Esophagus muscularis mucosa (tissue), 4 donors: Measurements from ENCODE around the gene DHRS12. TPM values are rescaled to one million over a fixed set of nuclear protein-coding genes. Genes with fewer than 3 reads are reported as not detected.

Source experiments
- DNase-seq: peaks from one replicate; pipeline ENCODE4 v3.0.0-alpha.2; 2017; ENCODE audit errors: extremely low spot score
- H3K27ac ChIP-seq, 4 donors: fragments of 200-600 bp; sonication (generic); replicated peaks in 1 of 4; 1 replicate in 3 of 4; 2 replicates in 1 of 4; pipeline ENCODE4 v1.5.1; 2016 to 2019; ENCODE audit warnings: mild to moderate bottlenecking in 1 of 4
- H3K27me3 ChIP-seq, 4 donors: fragments of 200-600 bp; sonication (generic); one replicate each; pipeline versions ENCODE4 v1.5.1 to v1.6.0; 2016 to 2019
- H3K36me3 ChIP-seq, 4 donors: fragments of 200-600 bp; sonication (generic); one replicate each; pipeline ENCODE4 v1.5.1; 2016 to 2019
- H3K4me1 ChIP-seq, 4 donors: fragments of 200-600 bp; sonication (generic); one replicate each; pipeline ENCODE4 v1.5.1; 2016 to 2019
- H3K4me3 ChIP-seq, 4 donors: fragments of 200-600 bp; sonication (generic); 1 replicate in 2 of 4; 2 replicates in 2 of 4; pipeline ENCODE4 v1.5.1; 2016 to 2019; ENCODE audit warnings: mild to moderate bottlenecking in 4 of 4, moderate library complexity in 1 of 4
- H3K9me3 ChIP-seq, 4 donors: fragments of 200-600 bp; sonication (generic); 1 replicate in 3 of 4; 2 replicates in 1 of 4; pipeline ENCODE4 v1.5.1; 2016 to 2019
- EP300 ChIP-seq: sonication (generic); formaldehyde crosslinking; IDR thresholded peaks from one replicate; pipeline ENCODE4 v1.6.1; 2017; ENCODE audit warnings: antibody characterized with exemption
- POLR2A ChIP-seq: fragments of 450-650 bp; IDR thresholded peaks from one replicate; pipeline ENCODE4 v1.6.1; 2017; ENCODE audit warnings: antibody characterized with exemption, moderate library complexity, mild to moderate bottlenecking, low read depth
- POLR2AphosphoS5 ChIP-seq, 2 donors: sonication (generic); formaldehyde crosslinking; IDR thresholded peaks; one replicate each; pipeline ENCODE4 v1.6.1; 2017; ENCODE audit warnings: antibody characterized with exemption in 2 of 2
- WGBS: methylation state at CpG from one replicate; pipeline ENCODE4 v1.1.5; 2018; 5-methylcytosine and 5-hydroxymethylcytosine counted together
- intact Hi-C: fragments of 100-400 bp; cut with DNase I; formaldehyde crosslinking; loops from one replicate; pipeline ENCODE4 v1.15.1; 2023
- total RNA-seq, 4 donors: library from RNA; depleted of rRNA; stranded (reverse); fragments of >200 nt; gene quantifications; one replicate each; pipeline versions ENCODE4 v1.1.0 to v1.2.1, GENCODE V29; 2016
- TF ChIP-seq, protein P1 (sequence below), 3 experiments: fragments of 200-600 bp in 2 of 3; fragments of 450-650 bp in 1 of 3; sonication (generic) in 2 of 3; IDR thresholded peaks; one replicate each; pipeline ENCODE4 v1.5.1; 2017 to 2019; ENCODE audit warnings: antibody characterized with exemption in 3 of 3, mild to moderate bottlenecking in 2 of 3, moderate library complexity in 1 of 3

Gene DHRS12
- total RNA-seq, 4 donors from 2014 or later = 10.3 to 18.6 (median 14.9) TPM

DNA sequence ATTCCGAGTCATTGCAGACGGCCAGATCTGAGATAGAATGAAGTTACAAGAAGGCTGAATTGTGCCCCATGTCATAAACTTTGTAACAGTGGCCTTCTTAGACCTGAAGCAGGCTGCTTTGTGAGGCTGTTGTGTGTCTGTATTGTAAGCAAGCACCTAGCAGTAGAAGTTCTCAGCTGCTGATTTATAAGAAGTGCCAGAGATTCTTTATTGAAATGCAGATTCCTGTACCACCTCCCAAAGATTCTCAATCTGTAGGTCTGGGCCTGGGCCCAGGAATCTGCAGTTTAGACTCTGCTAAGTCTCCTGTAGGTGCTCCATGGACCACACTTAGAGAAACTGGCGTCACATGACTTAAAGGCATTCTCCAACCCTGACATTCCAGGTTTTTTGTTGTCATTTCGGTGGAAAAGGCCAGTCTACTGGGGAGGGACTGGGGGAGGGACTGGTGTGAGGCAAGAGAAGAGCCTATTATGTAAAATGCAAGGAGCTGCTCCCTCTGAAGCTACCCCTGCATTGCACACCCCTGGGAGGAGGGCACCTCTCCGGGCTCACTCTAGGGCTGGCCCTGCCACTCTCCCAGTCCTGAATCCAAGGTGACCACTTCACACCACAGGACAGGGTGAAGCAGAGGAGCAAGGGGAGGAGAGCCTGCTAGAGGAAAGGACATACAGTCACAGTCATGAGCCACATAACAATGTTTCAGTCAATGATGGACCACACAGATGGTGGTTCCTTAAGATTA, 41.8 kb upstream of the DHRS12 start:
- H3K4me3 ChIP-seq = peak overlapping the region in 1 of 4 donors; percentile 8
- WGBS = 76% methylated on average over 4 of the region's 5 CpGs
- H3K27ac ChIP-seq = no peak overlapping the region
- no peaks in the 10 kb centered on the region for H3K9me3 ChIP-seq
- intact Hi-C loops = no loop called here
- no peaks in the 10 kb centered on the region for H3K36me3 ChIP-seq
- peaks cover 0 to under 1% (median 0%) of the 10 kb centered on the region in 4 donors for H3K27me3 ChIP-seq
- no peak for DNase-seq
- TF ChIP-seq POLR2AphosphoS5 (IDR thresholded peaks at IDR 0.05) (no peak), POLR2A (no peak), EP300 (no peak)
- TF ChIP-seq, protein P1, sequence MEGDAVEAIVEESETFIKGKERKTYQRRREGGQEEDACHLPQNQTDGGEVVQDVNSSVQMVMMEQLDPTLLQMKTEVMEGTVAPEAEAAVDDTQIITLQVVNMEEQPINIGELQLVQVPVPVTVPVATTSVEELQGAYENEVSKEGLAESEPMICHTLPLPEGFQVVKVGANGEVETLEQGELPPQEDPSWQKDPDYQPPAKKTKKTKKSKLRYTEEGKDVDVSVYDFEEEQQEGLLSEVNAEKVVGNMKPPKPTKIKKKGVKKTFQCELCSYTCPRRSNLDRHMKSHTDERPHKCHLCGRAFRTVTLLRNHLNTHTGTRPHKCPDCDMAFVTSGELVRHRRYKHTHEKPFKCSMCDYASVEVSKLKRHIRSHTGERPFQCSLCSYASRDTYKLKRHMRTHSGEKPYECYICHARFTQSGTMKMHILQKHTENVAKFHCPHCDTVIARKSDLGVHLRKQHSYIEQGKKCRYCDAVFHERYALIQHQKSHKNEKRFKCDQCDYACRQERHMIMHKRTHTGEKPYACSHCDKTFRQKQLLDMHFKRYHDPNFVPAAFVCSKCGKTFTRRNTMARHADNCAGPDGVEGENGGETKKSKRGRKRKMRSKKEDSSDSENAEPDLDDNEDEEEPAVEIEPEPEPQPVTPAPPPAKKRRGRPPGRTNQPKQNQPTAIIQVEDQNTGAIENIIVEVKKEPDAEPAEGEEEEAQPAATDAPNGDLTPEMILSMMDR (IDR thresholded peaks at IDR 0.05) = no peak
- H3K4me1 ChIP-seq = peaks cover 0 to 14% (median 5%) of the 10 kb centered on the region in 4 donors

DNA sequence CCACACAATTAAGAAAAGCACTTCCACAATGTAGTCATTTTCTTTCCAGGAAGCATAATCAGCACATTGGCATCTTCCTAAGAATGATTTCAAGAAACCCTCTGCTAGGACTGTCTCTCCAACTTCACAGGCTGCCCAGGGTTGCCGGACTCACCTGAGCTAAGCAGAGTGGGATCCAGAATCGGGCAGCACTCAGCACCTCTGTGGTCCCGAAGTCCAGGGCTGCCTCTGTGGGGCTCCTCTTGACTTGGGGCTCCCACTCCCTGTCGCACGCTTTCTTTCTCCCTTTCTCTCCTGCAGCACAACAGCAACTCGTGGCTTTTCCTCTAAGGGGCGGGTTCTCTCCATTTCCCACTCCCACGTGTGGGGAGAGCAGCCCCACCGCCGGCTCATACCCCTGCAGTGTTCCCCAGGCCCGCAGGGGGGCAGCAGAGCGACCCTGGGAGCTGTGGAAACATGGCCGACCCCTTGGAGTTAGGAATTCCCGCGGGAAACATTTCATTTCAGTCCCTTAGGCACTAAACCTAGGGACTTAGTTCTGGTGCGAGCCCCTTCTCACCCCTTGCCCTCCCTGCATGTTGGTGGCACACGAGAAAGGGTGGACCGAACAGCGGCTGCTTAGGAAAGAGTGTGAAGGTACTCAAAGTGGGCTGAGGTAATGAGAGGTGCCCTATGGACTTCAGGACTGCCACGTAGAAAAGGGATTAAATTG, 41.1 kb upstream of the DHRS12 start, which contains the start of gene TMEM272:
Gene TMEM272 (minus strand): TSS at position 316 of the 712 bp plus-strand sequence. CDS start 6,647 bp downstream, outside the sequence.
- Histone ChIP-seq H3K9me3 (no peaks in the 10 kb centered on the region), H3K27me3 (peaks cover 0 to 5% (median 0%) of the 10 kb centered on the region in 4 donors), H3K27ac (no peak within 1 kb of the TSS), H3K4me1 (peaks cover 0 to 14% (median 5%) of the 10 kb centered on the region in 4 donors), H3K36me3 (no peaks in the 10 kb centered on the region), H3K4me3 (peak within 1 kb of the TSS in 3 of 4 donors; percentile 8 to 17 (median 13))
- WGBS = 38% methylated on average over 20 of the region's 20 CpGs
- TF ChIP-seq, protein P1 (IDR thresholded peaks at IDR 0.05) = peak; percentile 59 to 89 (median 69)
- TF ChIP-seq EP300 (no peak), POLR2AphosphoS5 (IDR thresholded peaks at IDR 0.05) (no peak), POLR2A (no peak)
- no peak for DNase-seq
- intact Hi-C loops = no loop called here

DNA sequence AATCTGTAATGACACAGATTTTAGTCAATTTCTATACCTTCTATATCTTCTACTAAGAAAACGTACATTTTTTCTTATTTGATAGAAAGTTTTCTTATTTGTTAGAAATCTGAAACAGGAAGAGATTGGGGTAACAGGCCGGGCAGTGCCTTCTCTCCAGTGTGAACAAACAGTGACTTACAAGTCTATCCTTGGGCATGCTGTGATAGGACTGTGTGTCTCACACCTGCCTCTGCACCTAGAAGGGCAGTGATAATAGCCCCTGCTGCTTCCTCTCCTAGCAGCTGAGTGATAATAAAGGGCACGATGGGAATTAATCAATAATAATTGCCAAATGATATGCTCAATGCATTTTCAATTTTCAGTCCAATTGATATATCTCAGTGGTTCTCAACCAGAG, 39.6 kb upstream of the DHRS12 start:
- Histone ChIP-seq H3K4me1 (peaks cover 0 to 7% (median 5%) of the 10 kb centered on the region in 4 donors), H3K36me3 (no peaks in the 10 kb centered on the region), H3K4me3 (no peak overlapping the region), H3K27me3 (peaks cover 0 to 5% (median 0%) of the 10 kb centered on the region in 4 donors), H3K27ac (no peak overlapping the region), H3K9me3 (no peaks in the 10 kb centered on the region)
- 79% methylated on average over 3 of the region's 3 CpGs for WGBS
- intact Hi-C loops = no loop called here
- TF ChIP-seq POLR2A (no peak), EP300 (no peak), POLR2AphosphoS5 (IDR thresholded peaks at IDR 0.05) (no peak)
- TF ChIP-seq, protein P1 (IDR thresholded peaks at IDR 0.05) = no peak
- DNase-seq = no peak

DNA sequence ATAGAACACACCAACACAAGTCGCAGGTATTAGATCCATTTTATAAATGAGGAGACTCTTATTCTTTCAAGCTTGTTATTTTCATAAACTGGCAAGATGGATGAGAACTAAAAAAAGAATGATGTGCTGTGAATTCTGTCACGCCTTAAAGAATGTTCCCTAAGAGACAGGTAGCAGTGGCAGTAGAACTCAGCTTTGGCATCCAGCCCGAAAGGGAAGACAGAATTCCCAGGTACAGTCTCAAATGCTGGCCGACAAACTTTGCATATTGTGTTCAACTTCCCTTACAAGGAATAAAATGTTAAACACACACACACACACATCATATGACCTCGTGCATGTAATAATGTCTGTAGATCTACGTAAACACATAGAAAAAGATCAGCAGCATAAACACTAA, 37.8 kb upstream of the DHRS12 start:
- Histone ChIP-seq H3K4me3 (no peak overlapping the region), H3K27me3 (peaks cover 0 to 5% (median 0%) of the 10 kb centered on the region in 4 donors), H3K9me3 (no peaks in the 10 kb centered on the region), H3K4me1 (peaks cover 0 to 6% (median 5%) of the 10 kb centered on the region in 4 donors), H3K36me3 (no peaks in the 10 kb centered on the region), H3K27ac (no peak overlapping the region)
- no peak for DNase-seq
- intact Hi-C loops = no loop called here
- 71% methylated on average over 6 of the region's 6 CpGs for WGBS
- TF ChIP-seq EP300 = no peak
- no peak for TF ChIP-seq POLR2AphosphoS5 (IDR thresholded peaks at IDR 0.05)
- TF ChIP-seq, protein P1 (IDR thresholded peaks at IDR 0.05) = no peak
- TF ChIP-seq POLR2A = no peak
